Left ventricle myocardium inferior (tissue), 1 donor: ENCODE data around the gene LNX1. TPM values are rescaled to one million over a fixed set of nuclear protein-coding genes. Genes with fewer than 3 reads are reported as not detected.
A peak's percentile ranks its signal among the peaks of the same experiment; 100 is the strongest.

Experiments
- DNase-seq: peaks from one replicate; pipeline ENCODE4 v3.0.0-alpha.2; 2020
- H3K27ac ChIP-seq: fragments of 200-600 bp; replicated peaks from 2 replicates; pipeline ENCODE4 v1.8.0; 2021
- H3K27me3 ChIP-seq: fragments of 200-600 bp; 2 replicates; pipeline ENCODE4 v1.8.0; 2021; ENCODE audit warnings: low read depth
- H3K36me3 ChIP-seq: fragments of 200-600 bp; 2 replicates; pipeline ENCODE4 v1.8.0; 2021
- H3K4me1 ChIP-seq: fragments of 200-600 bp; 2 replicates; pipeline ENCODE4 v1.8.0; 2021
- H3K4me3 ChIP-seq: fragments of 200-600 bp; 2 replicates; pipeline ENCODE4 v1.8.0; 2021; ENCODE audit warnings: mild to moderate bottlenecking, moderate library complexity
- H3K9me3 ChIP-seq: fragments of 200-600 bp; replicated peaks from 2 replicates; pipeline ENCODE4 v1.8.0; 2021
- CTCF ChIP-seq: fragments of 200-600 bp; IDR thresholded peaks from 2 replicates; pipeline ENCODE4 v1.8.0; 2021; ENCODE audit warnings: antibody characterized with exemption, mild to moderate bottlenecking, borderline replicate concordance
- intact Hi-C: fragments of 100-400 bp; cut with micrococcal nuclease; formaldehyde crosslinking; loops from one replicate; pipeline ENCODE4 v1.11.0; 2022
- total RNA-seq: library from RNA; stranded (reverse); fragmentation: NEBNext Ultra II Directional; extraction: Animal tissue kit (Norgen Biotek cat#: 25700); gene quantifications from one replicate; pipeline ENCODE4 v1.2.1, GENCODE V29; 2021
- donor health status: DM: no; HTN: yes; CAD: no; lungs with severe emphysema.

Gene LNX1
- total RNA-seq, 1 donor from 2014 or later, result 9.5 TPM

GRCh38 chr4:53490965-53491622 is 100.2 kb downstream of the LNX1 start:
- H3K27ac ChIP-seq, result peak overlapping the region; percentile 40
- H3K4me1 ChIP-seq, result peaks cover 9% of the 10 kb centered on the region
- H3K27me3 ChIP-seq, result no peaks in the 10 kb centered on the region
- DNase-seq, result no peak
- no peaks in the 10 kb centered on the region for H3K36me3 ChIP-seq
- intact Hi-C loops, result no loop called here
- H3K4me3 ChIP-seq, result no peak overlapping the region
- no peaks in the 10 kb centered on the region for H3K9me3 ChIP-seq
- TF ChIP-seq CTCF, result peak; percentile 81

- Histone ChIP-seq H3K36me3 (no peaks in the 10 kb centered on the region), H3K4me1 (peaks cover 9% of the 10 kb centered on the region), H3K27ac (peak overlapping the region; percentile 40), H3K4me3 (no peak overlapping the region), H3K27me3 (no peaks in the 10 kb centered on the region), H3K9me3 (no peaks in the 10 kb centered on the region)
- TF ChIP-seq CTCF, result no peak
- intact Hi-C loops, result no loop called here
- DNase-seq, result no peak
Measured at GRCh38 chr4:53490161-53490956, 100.9 kb downstream of the LNX1 start.

GRCh38 chr4:53489279-53489889 is 101.9 kb downstream of the LNX1 start:
- Histone ChIP-seq H3K4me3 (no peak overlapping the region), H3K36me3 (no peaks in the 10 kb centered on the region), H3K27me3 (no peaks in the 10 kb centered on the region), H3K27ac (no peak overlapping the region), H3K9me3 (no peaks in the 10 kb centered on the region), H3K4me1 (peaks cover 9% of the 10 kb centered on the region)
- intact Hi-C loops, result no loop called here
- no peak for DNase-seq
- no peak for TF ChIP-seq CTCF

GRCh38 chr4:53487766-53488165 is 103.5 kb downstream of the LNX1 start:
- DNase-seq, result no peak
- intact Hi-C loops, result no loop called here
- Histone ChIP-seq H3K4me1 (peaks cover 9% of the 10 kb centered on the region), H3K36me3 (no peaks in the 10 kb centered on the region), H3K27ac (no peak overlapping the region), H3K9me3 (no peaks in the 10 kb centered on the region), H3K4me3 (no peak overlapping the region), H3K27me3 (no peaks in the 10 kb centered on the region)
- no peak for TF ChIP-seq CTCF

- H3K4me1 ChIP-seq, result peaks cover 1% of the 10 kb centered on the region
- no peak overlapping the region for H3K27ac ChIP-seq
- no peaks in the 10 kb centered on the region for H3K9me3 ChIP-seq
- H3K36me3 ChIP-seq, result peaks cover 3% of the 10 kb centered on the region
- TF ChIP-seq CTCF, result no peak
- H3K27me3 ChIP-seq, result no peaks in the 10 kb centered on the region
- no peak for DNase-seq
- H3K4me3 ChIP-seq, result no peak overlapping the region
- intact Hi-C loops, result no loop called here
Measured at GRCh38 chr4:53485658-53486040, 105.6 kb downstream of the LNX1 start.
